ENCODE data around the gene PRRX2. TPM values are rescaled to one million over a fixed set of nuclear protein-coding genes. Genes with fewer than 3 reads are reported as not detected.

Gene PRRX2
- polyA plus RNA-seq, 1 donor (not counting 4 experiments of a cell fraction or from before 2014, with no cell fraction given): not detected

- peaks cover 11% of the 10 kb centered on the region for H3K4me1 ChIP-seq (ENCODE audit: control insufficient read depth, extremely low read depth, insufficient read depth, low read length)
- no peak for TF ChIP-seq CTCF (optimal IDR thresholded peaks at IDR 0.05 in 1 of 3, IDR thresholded peaks at IDR 0.05 in 1 of 3, conservative IDR thresholded peaks at IDR 0.05 in 1 of 3; ENCODE audit: extremely low read depth in 1 of 3, insufficient read depth in 2 of 3, low read length in 3 of 3)
- TF ChIP-seq EZH2 (IDR thresholded peaks at IDR 0.05; ENCODE audit: low read length): no peak
- H3K27ac ChIP-seq (ENCODE audit: control insufficient read depth, insufficient read depth, low read length): no peak overlapping the region
- FAIRE-seq (no peak), DNase-seq (ENCODE audit: low read depth, low spot score) (no peak)
- H3K27me3 ChIP-seq (ENCODE audit: control insufficient read depth, extremely low read depth, insufficient read depth, low read length): no peaks in the 10 kb centered on the region
- dilution Hi-C loops (cut with MboI; ENCODE audit: extremely low pct_ligation_motif_present, low sequenced_read_pairs): no loop called here
- H3K36me3 ChIP-seq (ENCODE audit: control insufficient read depth in 2 of 2, extremely low read depth in 1 of 2, insufficient read depth in 2 of 2, low read length in 2 of 2): no peaks in the 10 kb centered on the region
- no peak overlapping the region for H3K4me3 ChIP-seq (ENCODE audit: control insufficient read depth in 2 of 3, extremely low read depth in 1 of 3, insufficient read depth in 2 of 3, low read depth in 1 of 3, low read length in 3 of 3)
- H3K9ac ChIP-seq (ENCODE audit: control insufficient read depth, extremely low read depth, insufficient read depth, low read length): no peak overlapping the region
- no peaks in the 10 kb centered on the region for H3K9me1 ChIP-seq (ENCODE audit: control insufficient read depth, extremely low read depth, insufficient read depth, low read length)
- no peak overlapping the region for H2AFZ ChIP-seq (ENCODE audit: control insufficient read depth, low read length)
- H3K4me2 ChIP-seq (ENCODE audit: control insufficient read depth, extremely low read depth, insufficient read depth, low read depth, low read length): no peak overlapping the region
- peaks cover 6% of the 10 kb centered on the region for H3K79me2 ChIP-seq (ENCODE audit: control insufficient read depth, insufficient read depth, low read length)
- H3K9me3 ChIP-seq (ENCODE audit: control insufficient read depth, low read depth, low read length): no peaks in the 10 kb centered on the region
- H4K20me1 ChIP-seq (ENCODE audit: control insufficient read depth, extremely low read depth, insufficient read depth, low read length): peaks cover under 1% of the 10 kb centered on the region
Observed at GRCh38 chr9:129646252-129646651, 19.2 kb upstream of the PRRX2 start.

- dilution Hi-C loops (cut with MboI; ENCODE audit: extremely low pct_ligation_motif_present, low sequenced_read_pairs): no loop called here
- DNase-seq (ENCODE audit: low read depth, low spot score): no peak
- no peak for TF ChIP-seq CTCF (optimal IDR thresholded peaks at IDR 0.05 in 1 of 3, IDR thresholded peaks at IDR 0.05 in 1 of 3, conservative IDR thresholded peaks at IDR 0.05 in 1 of 3; ENCODE audit: extremely low read depth in 1 of 3, insufficient read depth in 2 of 3, low read length in 3 of 3)
- no peak for TF ChIP-seq EZH2 (IDR thresholded peaks at IDR 0.05; ENCODE audit: low read length)
Observed at GRCh38 chr9:129646654-129647053, 18.8 kb upstream of the PRRX2 start.

More at GRCh38 chr9:129646654-129647053, 18.8 kb upstream of the PRRX2 start:
- no peak for FAIRE-seq
- Histone ChIP-seq H3K9me3 (ENCODE audit: control insufficient read depth, low read depth, low read length) (no peaks in the 10 kb centered on the region), H3K4me3 (ENCODE audit: control insufficient read depth in 2 of 3, extremely low read depth in 1 of 3, insufficient read depth in 2 of 3, low read depth in 1 of 3, low read length in 3 of 3) (no peak overlapping the region), H2AFZ (ENCODE audit: control insufficient read depth, low read length) (no peak overlapping the region), H3K9me1 (ENCODE audit: control insufficient read depth, extremely low read depth, insufficient read depth, low read length) (no peaks in the 10 kb centered on the region), H3K9ac (ENCODE audit: control insufficient read depth, extremely low read depth, insufficient read depth, low read length) (no peak overlapping the region), H3K4me1 (ENCODE audit: control insufficient read depth, extremely low read depth, insufficient read depth, low read length) (peaks cover 11% of the 10 kb centered on the region), H4K20me1 (ENCODE audit: control insufficient read depth, extremely low read depth, insufficient read depth, low read length) (no peaks in the 10 kb centered on the region), H3K4me2 (ENCODE audit: control insufficient read depth, extremely low read depth, insufficient read depth, low read depth, low read length) (no peak overlapping the region), H3K27ac (ENCODE audit: control insufficient read depth, insufficient read depth, low read length) (no peak overlapping the region), H3K36me3 (ENCODE audit: control insufficient read depth in 2 of 2, extremely low read depth in 1 of 2, insufficient read depth in 2 of 2, low read length in 2 of 2) (no peaks in the 10 kb centered on the region), H3K27me3 (ENCODE audit: control insufficient read depth, extremely low read depth, insufficient read depth, low read length) (no peaks in the 10 kb centered on the region), H3K79me2 (ENCODE audit: control insufficient read depth, insufficient read depth, low read length) (peaks cover 2% of the 10 kb centered on the region)
